DOHH2 (cell line): ENCODE results near the gene WARS2.

Experiments used
- H3F3A ChIP-seq: fragments of 200-600 bp; sonication (generic), shearing (Covaris generic); 2 replicates; pipeline ENCODE4 v1.6.0; 2016; ENCODE audit warnings: antibody characterized with exemption, mild to moderate bottlenecking; ENCODE audit not compliant: control insufficient read depth, insufficient read depth
- H3K27ac ChIP-seq: fragments of 200-600 bp; sonication (generic); 2 replicates; pipeline ENCODE4 v1.5.1; 2014; ENCODE audit warnings: low read depth, mild to moderate bottlenecking, low read length, moderate library complexity
- H3K27me3 ChIP-seq: fragments of 200-600 bp; sonication (generic); 2 replicates; pipeline ENCODE4 v1.6.1; 2014; ENCODE audit warnings: mild to moderate bottlenecking, low read length, mixed read lengths; ENCODE audit not compliant: control insufficient read depth
- H3K36me3 ChIP-seq: fragments of 200-600 bp; sonication (generic); 2 replicates; pipeline ENCODE4 v1.6.1; 2014; ENCODE audit warnings: mild to moderate bottlenecking, low read length, moderate library complexity, mixed read lengths; ENCODE audit not compliant: control insufficient read depth
- H3K4me1 ChIP-seq: fragments of 200-600 bp; sonication (generic); 2 replicates; pipeline ENCODE4 v1.6.1; 2014; ENCODE audit warnings: mild to moderate bottlenecking, low read length, mixed read lengths; ENCODE audit not compliant: control insufficient read depth
- H3K4me2 ChIP-seq: fragments of 200-600 bp; sonication (generic); 2 replicates; pipeline ENCODE4 v1.6.0; 2014; ENCODE audit warnings: mild to moderate bottlenecking, low read length, moderate library complexity
- H3K4me3 ChIP-seq: fragments of 200-600 bp; sonication (generic); 2 replicates; pipeline ENCODE4 v1.5.1; 2014; ENCODE audit warnings: mild to moderate bottlenecking, low read length, mixed read lengths
- H3K79me2 ChIP-seq: fragments of 200-600 bp; sonication (generic); 2 replicates; pipeline ENCODE4 v1.6.1; 2014; ENCODE audit warnings: mild to moderate bottlenecking, low read length, mixed read lengths; ENCODE audit not compliant: control insufficient read depth
- H3K9me2 ChIP-seq: fragments of 200-600 bp; sonication (generic); replicated peaks from 2 replicates; pipeline ENCODE4 v1.6.1; 2014; ENCODE audit warnings: mild to moderate bottlenecking, low read length, mixed read lengths; ENCODE audit not compliant: control insufficient read depth
- H3K9me3 ChIP-seq: fragments of 200-600 bp; sonication (generic); 2 replicates; pipeline ENCODE4 v1.6.1; 2014; ENCODE audit warnings: antibody characterized with exemption, low read length, mixed read lengths; ENCODE audit not compliant: control insufficient read depth, insufficient read depth
- H4K20me1 ChIP-seq: fragments of 200-600 bp; sonication (generic); 2 replicates; pipeline ENCODE4 v1.6.0; 2014; ENCODE audit warnings: low read depth, mild to moderate bottlenecking, antibody characterized with exemption, low read length, moderate library complexity; ENCODE audit not compliant: control insufficient read depth, insufficient read depth
- EZH2phosphoT487 ChIP-seq: fragments of 200-600 bp; sonication (generic); IDR thresholded peaks from 2 replicates; pipeline ENCODE4 v1.6.1; 2017; ENCODE audit warnings: borderline replicate concordance, mild to moderate bottlenecking, antibody characterized with exemption, low read length, moderate library complexity, mixed read lengths
- TF ChIP-seq, protein P1 (sequence below): fragments of 200-600 bp; sonication (generic); IDR thresholded peaks from one replicate; pipeline ENCODE4 v1.5.1; 2014; ENCODE audit warnings: antibody characterized with exemption, mild to moderate bottlenecking, low read depth, low read length; ENCODE audit not compliant: poor library complexity, severe bottlenecking

Gene WARS2

DNA sequence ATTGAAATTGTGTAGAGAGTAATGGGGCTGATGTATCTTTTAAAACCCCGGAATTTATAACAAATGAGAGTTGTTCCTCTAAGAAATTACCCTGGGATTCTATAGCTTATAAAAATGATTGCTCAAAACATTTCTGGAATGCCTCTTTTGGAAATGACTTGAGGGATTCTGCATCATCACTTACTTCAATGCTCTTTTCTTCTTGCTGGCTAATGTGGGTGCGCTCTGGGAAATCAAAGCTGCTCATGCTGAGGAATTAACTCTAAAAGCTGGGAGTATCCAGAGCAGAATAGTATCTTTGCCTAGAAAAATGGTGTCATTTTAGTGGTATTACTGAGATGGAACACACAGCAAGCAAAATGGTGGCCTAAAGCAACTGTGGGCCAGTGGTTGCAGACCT is 129.3 kb downstream of the WARS2 start:
- H3K9me3 ChIP-seq = no peaks in the 10 kb centered on the region
- no peak overlapping the region for H3K4me2 ChIP-seq
- H3K27ac ChIP-seq = no peak overlapping the region
- H3K9me2 ChIP-seq = no peaks in the 10 kb centered on the region
- H4K20me1 ChIP-seq = no peaks in the 10 kb centered on the region
- no peak for TF ChIP-seq EZH2phosphoT487
- TF ChIP-seq, protein P1, sequence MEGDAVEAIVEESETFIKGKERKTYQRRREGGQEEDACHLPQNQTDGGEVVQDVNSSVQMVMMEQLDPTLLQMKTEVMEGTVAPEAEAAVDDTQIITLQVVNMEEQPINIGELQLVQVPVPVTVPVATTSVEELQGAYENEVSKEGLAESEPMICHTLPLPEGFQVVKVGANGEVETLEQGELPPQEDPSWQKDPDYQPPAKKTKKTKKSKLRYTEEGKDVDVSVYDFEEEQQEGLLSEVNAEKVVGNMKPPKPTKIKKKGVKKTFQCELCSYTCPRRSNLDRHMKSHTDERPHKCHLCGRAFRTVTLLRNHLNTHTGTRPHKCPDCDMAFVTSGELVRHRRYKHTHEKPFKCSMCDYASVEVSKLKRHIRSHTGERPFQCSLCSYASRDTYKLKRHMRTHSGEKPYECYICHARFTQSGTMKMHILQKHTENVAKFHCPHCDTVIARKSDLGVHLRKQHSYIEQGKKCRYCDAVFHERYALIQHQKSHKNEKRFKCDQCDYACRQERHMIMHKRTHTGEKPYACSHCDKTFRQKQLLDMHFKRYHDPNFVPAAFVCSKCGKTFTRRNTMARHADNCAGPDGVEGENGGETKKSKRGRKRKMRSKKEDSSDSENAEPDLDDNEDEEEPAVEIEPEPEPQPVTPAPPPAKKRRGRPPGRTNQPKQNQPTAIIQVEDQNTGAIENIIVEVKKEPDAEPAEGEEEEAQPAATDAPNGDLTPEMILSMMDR = no peak
- no peaks in the 10 kb centered on the region for H3K36me3 ChIP-seq
- H3K4me1 ChIP-seq = no peaks in the 10 kb centered on the region
- 0 out of 2 replicates have a peak, but pooled peaks cover 3% of the 10 kb centered on the region for H3K27me3 ChIP-seq
- H3K4me3 ChIP-seq = no peak overlapping the region
- H3K79me2 ChIP-seq = no peaks in the 10 kb centered on the region
- no peaks in the 10 kb centered on the region for H3F3A ChIP-seq

DNA sequence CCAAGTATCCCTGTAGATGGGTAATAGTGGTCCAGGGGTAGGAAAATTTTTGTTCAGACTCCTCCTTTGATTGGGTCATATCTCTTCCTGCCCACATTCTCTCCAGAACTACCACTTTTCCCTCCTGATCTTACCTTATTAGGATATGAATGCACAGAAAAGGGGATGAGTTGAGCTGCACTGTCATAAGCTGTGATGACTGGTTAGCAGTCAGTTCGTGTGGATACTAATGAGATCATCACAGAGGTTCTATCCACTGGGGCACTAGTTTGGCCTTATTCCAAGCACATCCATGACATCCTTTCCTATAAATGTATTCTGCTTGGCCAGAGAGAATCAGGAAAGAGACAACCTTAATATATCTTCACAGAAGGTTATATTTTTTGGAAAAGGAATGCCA is 130.3 kb downstream of the WARS2 start:
- no peaks in the 10 kb centered on the region for H3K4me1 ChIP-seq
- H3K79me2 ChIP-seq = no peaks in the 10 kb centered on the region
- no peaks in the 10 kb centered on the region for H4K20me1 ChIP-seq
- no peaks in the 10 kb centered on the region for H3K36me3 ChIP-seq
- H3F3A ChIP-seq = no peaks in the 10 kb centered on the region
- no peaks in the 10 kb centered on the region for H3K9me2 ChIP-seq
- no peak overlapping the region for H3K4me2 ChIP-seq
- H3K27me3 ChIP-seq = 0 out of 2 replicates have a peak, but pooled peaks cover 3% of the 10 kb centered on the region
- H3K9me3 ChIP-seq = no peaks in the 10 kb centered on the region
- no peak overlapping the region for H3K4me3 ChIP-seq
- H3K27ac ChIP-seq = no peak overlapping the region
- no peak for TF ChIP-seq EZH2phosphoT487
- TF ChIP-seq, protein P1 = no peak

DNA sequence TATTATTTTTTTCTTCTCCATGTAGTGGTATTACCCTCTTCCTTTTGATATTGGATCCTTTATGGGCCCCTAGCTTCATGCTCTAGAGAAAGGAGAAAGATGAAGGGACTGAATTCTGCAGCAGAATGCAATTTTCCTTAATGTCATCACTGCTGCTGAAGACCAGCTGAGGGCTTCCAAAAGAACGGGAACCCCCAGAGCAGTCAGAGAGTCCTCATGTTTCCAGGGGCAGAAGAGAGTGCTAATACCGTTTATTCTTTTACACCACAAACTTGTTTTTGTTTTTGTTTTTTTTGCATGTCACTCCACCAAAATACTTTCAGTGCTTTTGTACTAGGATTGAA is 131.2 kb downstream of the WARS2 start:
- H3K4me1 ChIP-seq = no peaks in the 10 kb centered on the region
- TF ChIP-seq EZH2phosphoT487 = no peak
- TF ChIP-seq, protein P1 = no peak
- H3K27ac ChIP-seq = no peak overlapping the region
- no peaks in the 10 kb centered on the region for H3K36me3 ChIP-seq
- H3K79me2 ChIP-seq = no peaks in the 10 kb centered on the region
- H4K20me1 ChIP-seq = no peaks in the 10 kb centered on the region
- H3K27me3 ChIP-seq = 0 out of 2 replicates have a peak, but pooled peaks cover 3% of the 10 kb centered on the region
- no peak overlapping the region for H3K4me2 ChIP-seq
- H3K9me3 ChIP-seq = no peaks in the 10 kb centered on the region
- H3K9me2 ChIP-seq = no peaks in the 10 kb centered on the region
- H3F3A ChIP-seq = no peaks in the 10 kb centered on the region
- H3K4me3 ChIP-seq = no peak overlapping the region
